ENCODE data around the gene PRKCZ. TPM values are rescaled to one million over a fixed set of nuclear protein-coding genes. Genes with fewer than 3 reads are reported as not detected.

PRKCZ gene
- total RNA-seq, 1 experiment from 2014 or later, result 1.6 TPM

DNA sequence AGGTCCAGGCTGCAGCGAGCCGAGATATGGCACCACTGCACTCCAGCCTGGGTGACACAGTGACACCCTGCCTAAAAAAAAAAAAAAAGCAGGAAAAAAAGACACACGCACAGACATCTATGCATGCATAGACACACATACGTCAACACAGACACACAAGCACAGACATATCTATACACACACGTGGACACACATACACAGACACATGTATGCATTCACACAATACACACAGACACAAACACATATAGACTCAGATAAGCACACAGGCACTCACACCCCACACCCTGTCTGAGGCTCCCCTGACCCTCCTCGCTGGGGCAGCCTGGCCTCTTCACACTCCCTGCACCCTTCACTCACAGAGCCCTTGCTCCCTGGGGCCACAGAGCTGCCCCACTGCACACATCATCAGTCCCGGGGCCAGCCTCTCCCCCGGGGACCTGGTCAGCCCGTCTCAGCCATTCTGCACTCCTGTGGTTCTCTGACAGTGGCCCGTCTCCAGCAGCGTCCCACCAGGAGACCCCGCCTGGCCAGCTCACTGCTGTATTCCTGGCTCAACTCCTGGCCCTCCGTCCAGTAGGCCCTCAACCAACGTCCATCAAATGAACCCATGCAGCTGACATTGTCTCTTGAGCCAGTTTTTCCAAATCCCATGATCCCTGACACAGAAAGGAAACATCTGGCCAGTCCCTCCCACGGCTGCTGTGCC is 4.6 kb upstream of the PRKCZ start:
- DNase-seq (ENCODE audit: low spot score), result no peak

DNA sequence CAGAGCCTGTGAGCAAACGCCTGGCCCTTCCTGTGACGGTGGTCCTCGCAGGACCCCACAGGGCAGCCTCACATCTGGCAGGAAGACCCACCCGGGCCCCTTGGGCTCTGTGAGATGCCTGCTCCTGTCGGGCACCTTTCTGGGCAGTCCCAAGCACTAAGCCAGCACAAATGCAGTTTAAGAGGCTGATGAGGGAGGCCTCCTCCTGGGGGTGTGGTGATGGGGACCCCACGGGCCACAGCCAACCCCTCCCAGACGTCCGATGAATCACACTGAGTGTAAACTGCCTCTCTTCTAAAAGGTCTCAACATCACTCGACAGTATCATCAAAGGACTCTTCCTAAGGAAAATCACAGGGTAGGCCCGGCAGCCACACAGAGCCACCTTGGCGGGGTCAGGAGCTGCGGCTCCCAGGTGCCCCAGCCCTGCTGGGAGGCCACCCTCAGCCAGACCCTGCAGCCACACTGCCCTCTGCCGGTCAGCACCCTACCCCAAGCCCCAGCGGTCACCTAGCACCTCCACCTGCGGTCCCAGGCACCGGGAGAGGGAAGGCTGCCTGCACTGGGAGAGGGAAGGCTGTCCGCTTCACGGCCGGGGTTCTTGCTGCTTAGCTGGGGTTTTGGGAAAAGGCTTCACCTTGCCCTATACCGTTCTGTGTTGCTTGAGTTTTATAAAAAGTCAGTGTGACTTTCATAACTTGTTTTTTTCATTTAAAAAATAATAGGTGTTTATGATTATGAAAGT is 3.9 kb upstream of the PRKCZ start:
- no peak for DNase-seq (ENCODE audit: low spot score)

DNA sequence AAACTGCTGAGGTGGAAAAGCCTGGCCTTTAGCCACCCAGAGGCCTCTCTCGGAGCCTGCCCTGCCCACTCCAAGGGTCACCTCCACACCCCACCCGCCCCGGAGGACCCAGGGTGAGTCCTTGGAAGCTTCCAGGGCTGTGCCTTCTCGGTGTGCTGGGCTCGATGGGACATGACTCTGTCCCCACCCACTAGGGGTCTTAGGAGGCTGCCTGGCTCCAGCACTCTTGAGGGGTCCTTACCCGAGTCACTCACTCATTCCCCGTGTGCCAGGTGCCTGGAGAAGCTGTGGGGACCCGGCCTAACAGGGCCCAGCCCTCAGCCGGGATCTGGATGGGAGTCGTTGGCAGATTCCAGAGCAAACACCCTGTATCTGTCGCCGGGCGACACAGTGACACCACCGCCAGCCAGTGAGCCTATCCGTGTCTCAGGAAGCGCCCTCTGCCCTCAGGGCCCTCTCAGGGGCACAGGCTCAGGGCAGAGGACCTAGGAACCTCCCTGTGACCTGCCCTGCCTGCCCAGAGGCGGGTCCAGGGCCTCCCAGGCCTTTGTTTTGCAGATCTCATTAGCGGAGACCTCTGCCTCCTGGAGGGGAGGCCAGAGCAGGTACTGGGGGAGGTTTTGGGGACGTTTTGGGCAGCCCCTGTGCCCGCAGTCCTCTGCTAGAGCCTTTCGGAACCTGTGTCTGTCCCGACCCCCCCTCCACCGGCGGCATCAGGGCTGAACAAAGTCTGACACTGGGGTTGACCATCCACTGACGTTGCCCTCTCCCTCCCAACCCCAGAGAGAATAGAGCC is 3.1 kb upstream of the PRKCZ start:
- no peak for DNase-seq (ENCODE audit: low spot score)

DNA sequence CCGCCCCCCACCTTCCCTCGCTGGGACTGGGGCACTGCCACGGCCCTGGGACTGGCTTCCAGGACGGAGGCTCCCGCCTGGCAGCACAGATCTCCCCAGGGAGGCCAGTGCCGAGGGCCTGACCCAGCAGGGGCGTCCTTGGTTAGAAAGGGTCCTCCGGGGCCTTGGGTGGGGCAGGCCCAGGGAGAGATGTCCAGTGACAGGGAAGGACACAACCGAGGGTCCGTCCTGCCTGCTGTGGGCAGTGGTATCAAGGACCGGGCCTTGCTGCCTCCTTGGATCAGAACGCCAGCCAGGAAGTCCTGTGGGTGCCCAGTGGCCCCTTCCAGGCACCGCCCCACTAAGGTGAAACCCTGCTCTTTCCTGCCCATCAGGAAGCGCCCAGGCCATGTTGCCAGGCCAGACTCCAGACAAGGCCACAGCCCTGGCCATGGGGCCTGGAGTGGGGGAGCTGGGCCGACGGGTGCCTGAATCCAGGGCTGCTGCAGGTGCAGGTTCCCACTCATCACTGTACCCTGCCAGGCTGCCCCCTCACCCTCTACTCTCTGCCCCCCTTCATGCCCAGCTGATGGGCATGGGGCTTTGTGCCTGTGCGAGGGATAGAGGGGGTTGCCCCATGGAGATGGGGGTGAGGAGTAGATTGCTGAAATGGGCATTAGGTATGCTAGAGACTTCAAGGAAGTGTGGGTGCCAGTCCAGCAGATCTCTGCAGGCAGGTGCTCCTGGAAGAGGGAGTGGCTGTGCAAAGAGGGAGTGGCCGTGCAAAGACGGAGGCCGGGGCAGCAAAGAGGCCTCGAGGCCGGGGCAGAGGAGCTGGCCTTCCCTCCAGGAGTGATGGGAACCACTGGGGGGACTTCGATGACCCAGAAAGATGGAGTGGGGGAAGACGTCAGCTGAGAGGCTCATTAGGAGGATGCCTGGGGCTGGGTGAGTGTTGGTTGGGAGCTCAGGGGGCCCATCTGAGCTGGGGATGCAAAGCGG is 2.2 kb upstream of the PRKCZ start:
- DNase-seq (ENCODE audit: low spot score), result no peak

DNA sequence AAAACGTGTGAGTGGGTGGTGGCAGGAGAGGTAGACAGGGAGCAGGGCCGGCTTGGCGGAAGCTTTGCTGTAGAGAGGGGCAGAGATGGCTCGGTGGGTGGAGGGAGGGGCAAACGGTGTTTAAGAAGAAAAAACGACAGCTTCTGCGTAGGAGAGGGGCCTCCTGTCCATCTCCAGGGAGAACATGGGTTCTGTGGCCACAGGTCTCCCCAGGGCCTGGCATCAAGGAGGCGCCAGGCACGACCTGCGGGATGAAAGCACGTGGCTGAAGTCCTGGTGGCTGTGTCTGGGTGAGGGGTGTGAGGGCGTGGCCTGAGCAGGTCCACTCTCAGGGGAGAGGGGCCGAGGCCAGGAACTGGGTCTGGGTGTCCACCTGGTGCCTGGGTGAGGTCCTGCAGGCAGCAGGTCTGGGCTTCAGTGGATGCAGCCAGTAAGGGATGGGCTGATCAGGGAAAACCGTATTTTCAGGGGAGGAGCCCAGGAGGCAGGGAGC is 940 bp upstream of the PRKCZ start:
- no peak for DNase-seq (ENCODE audit: low spot score)

DNA sequence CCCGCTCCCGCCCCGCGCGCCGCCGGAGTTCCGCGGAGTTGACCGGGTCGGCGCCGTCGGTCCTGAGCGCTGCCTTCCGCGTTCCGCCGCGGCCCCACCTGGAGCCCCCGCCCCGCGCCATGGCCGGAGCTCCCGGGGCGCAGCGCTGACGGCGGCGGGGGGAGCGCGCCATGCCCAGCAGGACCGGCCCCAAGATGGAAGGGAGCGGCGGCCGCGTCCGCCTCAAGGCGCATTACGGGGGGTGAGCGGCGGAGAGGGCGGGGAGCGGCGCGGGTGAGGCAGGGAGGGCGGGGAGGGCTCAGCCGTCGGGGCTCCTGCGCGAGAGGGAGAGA is 216 bp downstream of the PRKCZ start:
- DNase-seq (ENCODE audit: low spot score), result no peak

DNA sequence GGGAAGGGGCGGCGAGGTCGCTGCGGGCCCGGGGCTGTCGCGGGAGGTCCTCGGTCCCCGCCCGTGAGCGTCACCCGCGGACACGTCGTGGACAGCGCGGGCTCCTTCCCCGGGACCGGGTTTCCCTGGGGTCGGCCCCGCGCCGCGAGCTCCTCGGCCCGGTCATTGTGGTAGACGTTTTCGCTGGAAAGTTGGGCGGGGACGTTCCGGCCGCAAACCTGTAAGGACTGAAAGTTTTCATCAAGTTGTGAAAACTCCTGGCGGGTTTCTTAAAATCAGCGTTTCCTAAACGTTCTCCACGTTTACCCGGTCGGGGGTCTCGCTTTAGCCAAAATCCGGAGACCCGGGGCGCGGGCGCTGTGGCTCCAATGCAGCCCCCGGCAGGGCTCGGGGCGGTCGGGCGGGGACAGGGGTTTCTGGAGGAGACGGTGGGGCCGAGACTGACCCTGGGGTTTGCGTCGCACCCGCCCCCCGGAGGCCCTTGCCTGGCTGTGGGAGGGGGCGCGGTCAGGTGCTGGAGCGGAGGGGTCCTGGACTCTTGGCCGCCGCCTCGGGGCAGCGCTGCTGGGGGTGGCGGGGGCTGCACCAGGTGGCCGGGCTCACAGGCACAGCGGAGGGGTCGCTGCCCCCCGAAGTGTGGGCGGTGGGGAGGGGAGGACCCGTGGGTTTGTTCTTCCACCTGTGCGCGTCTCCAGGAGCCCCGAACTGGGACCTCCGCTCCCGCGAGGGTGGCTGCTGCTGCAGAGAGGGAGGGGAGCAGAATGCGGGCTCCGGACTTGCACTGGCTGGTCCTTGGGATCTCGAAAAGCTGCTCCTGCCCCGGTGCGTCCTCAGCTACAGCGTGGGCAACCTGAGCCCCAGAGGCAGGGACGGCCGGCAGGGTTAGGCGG is 827 bp downstream of the PRKCZ start:
- DNase-seq (ENCODE audit: low spot score), result no peak

DNA sequence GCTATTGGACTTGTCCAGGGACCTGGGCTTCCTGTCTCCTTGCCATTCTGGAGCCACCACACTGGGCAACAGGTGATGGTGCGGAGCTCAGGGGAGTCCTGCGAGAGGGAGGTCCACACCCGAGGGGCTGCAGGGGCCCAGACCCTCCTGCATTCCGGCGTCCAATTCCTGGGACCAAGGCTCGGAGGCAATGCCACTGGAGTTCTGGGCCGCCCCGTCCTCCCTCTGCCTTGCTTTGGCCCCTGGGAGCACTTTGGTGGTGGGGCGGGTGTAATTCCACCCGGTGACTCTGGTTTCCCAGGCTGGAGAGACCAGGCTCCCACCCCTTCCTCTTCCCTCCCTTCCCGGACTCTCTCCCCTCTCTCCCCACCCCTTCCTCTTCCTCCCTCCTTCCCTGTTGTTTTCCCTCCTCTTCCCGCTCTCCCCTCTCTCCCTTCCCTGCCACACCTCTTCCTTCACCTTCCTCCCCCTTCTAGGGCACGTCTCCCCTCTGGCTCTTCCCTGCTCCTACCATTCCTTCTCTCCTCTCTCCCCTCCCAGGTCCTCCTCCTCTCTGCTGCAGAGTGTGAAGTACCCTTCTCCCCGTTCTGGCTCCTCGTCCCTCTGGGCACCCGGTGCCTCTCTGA is 2.0 kb downstream of the PRKCZ start:
- no peak for DNase-seq (ENCODE audit: low spot score)

DNA sequence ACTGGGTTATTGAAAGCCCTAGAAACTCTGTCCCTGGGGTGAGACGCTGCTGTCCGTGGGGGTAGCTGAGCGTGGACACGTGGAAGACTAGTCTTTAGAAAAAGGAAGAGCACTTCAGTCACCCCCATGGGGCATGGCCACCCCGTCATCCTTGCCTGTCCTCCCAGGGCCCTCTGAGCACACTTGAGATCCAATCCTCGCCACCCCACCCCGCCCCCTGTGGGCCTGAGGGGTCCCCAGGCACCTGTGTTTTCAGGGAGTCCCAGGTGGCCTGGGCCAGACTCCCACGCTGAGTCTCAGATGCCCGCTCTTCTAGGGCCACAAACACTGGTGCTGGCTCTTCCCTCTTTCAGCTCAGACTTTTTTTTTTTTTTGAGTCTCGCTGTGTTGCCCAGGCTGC is 2.5 kb downstream of the PRKCZ start:
- DNase-seq (ENCODE audit: low spot score), result no peak

DNA sequence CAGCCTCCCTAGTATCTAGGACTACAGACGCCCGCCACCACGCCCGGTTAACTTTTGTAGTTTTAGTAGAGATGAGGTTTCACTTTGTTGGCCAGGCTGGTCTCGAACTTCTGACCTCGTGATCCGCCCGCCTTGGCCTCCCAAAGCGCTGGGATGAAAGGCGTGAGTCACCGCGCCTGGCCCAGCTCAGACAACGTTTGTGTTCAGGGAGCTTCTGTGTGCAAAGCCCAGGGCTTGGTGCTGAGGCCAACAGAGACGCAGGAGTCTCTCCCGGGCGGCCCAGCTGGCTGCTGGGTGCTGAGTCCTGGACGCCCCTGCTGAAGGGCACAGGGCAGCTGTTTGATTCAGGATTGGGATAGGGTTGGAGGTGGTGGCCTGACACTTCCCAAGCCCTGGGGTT is 3.0 kb downstream of the PRKCZ start:
- no peak for DNase-seq (ENCODE audit: low spot score)

DNA sequence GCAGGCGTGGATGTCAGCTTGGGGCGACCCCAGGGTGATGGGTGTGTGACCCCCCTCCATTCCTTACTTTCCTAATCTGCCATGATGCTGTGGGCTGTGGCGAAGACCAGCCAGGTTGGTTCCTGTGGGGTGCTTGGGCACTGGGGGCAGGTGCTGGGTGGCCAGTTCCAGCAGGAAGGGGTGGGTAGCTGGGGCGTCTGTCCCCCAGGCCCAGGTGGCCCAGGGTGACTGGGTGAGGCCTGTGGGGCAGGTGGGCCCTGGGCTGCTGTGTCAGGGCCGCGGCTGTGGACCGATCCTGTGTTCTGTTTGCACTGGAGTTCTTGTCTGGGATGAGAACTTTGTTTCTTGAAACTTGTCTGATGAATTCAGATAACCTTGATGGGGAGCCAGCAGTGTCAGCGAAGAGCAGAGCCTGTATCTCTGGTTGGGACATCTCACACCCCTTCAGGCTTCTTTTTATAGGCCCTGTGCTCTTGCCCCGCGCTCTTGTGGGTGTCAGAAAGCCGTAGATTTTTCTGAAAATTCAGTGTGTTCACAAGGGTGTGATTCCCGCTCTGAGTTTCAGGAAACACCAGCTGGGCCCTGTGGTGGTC is 3.7 kb downstream of the PRKCZ start:
- no peak for DNase-seq (ENCODE audit: low spot score)

DNA sequence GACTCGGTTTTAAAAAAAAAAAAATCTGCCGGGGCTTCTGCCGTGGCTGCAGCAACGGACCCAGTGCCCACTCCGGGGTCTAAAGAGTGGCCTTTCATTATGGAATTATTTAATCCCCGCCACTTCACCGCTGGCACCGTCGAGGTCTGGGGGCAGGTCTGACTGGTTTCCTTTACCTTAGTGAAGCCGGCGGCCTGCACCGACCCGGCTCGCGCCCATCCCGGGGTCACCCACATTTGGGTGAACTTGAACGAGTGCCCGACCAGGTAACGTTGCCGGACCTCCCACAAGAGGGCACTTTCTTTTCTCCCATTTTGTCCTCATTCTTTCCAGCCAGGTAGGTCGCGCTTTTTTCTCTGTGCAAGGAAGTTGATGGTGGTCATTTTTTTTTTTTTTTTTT is 4.3 kb downstream of the PRKCZ start:
- no peak for DNase-seq (ENCODE audit: low spot score)

DNA sequence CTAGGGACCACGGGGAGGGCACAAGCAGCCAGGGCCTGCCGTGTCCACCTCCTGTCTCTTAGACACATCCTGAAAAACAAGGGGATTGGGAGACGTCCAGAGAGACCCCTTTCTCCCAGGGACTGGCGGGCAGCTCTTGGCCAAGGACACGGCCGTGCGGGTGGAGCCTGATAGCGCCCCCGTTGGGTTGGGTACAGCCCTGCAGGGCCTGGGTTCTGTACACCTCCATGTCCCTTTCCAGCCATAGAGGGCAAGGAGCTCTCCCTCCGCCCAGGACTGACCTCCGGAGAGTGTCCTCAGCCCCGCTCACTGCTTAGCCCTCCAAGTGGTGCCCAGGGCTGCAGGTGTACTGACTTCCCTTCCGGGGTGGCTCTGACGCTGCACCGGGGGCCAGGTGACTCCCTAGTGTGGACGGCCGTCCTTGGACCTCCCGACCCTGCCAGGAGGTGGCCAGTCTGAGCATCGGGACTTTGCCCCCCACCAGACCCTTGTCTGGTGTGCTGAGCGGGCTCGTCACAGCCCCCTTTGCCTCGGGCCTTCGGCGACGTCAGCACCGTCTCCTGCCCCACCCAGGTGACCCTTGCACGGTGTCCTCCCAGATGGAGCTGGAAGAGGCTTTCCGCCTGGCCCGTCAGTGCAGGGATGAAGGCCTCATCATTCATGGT is 5.8 kb downstream of the PRKCZ start:
- no peak for DNase-seq (ENCODE audit: low spot score)

DNA sequence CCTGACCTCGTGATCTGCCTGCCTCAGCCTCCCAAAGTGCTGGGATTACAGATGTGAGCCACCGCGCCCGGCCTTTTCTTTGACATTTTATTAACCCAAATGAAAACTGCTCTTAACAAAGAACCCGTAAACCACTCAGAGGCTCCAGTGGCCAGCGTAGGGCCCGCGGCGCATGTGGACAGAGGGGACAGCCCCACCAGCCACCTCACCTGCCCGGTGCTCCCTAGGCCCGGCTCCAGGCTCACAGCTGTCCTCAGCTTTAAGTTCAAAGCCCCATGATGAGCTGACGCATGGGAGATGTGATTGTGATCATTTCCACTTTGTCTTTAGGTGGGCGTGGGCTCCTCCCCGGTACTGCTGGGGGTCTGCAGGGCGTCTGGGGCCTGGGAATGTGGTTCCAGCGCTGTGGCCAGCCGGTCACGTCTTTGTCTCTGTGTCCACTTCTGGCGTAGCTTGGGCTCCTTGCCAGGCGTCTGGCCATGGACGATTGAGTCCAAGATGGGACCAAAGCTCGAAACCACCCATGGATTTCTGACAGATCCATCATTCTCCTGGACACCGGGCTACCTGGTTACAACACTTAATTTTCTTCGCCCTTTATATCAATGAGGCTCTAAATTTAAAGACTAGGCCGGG is 6.9 kb downstream of the PRKCZ start:
- DNase-seq (ENCODE audit: low spot score), result no peak

DNA sequence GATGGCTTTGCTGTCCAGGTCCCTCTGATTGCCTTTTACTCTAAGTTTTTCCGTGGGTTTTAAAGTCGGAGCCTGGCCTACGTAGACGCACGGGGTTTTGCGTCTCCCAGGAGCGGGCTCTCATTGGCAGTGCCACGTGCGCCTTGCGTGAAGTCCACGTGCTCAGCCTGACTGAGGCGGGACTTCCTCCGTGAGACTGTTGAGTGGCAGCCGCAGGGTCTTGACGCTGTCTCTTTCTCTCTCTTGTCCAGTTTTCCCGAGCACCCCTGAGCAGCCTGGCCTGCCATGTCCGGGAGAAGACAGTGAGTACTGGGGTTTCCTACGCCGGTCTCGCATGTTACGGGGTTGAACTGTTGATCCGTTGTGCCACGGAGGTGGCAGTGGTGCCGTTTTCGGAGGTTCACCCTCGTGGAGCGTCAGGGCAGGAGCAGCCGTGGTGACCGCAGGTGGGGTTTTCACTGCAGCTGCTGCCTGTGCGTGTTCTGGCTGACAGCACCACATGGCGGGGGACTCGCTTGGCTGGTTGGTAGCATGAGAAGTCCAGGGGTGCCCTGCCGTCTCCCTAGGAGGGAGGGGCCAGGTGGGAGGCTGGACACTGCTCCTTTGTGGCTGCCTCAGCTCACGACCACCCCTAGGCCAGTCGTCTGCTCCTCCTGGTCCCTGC is 9.2 kb downstream of the PRKCZ start:
- no peak for DNase-seq (ENCODE audit: low spot score)

DNA sequence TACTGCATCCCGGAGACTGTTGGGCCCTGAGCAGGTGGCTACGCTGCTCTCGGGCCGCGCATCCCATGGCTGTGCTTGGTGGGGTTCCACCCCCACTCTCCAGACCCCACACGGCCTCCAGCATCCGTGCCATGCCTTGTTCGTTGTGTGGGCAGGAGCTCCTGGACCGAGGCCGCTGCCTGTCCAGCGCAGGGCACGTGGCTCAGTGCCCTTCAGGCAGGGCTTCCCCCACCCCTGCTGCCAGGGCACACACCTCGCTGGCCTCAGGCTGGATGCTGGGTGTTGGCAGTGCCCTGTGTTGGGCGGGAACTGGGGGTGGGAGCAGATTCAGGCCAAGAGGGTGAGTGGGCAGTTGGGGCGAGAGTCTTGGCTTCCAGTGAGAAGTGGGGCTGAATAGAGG is 9.9 kb downstream of the PRKCZ start:
- DNase-seq (ENCODE audit: low spot score), result no peak

DNA sequence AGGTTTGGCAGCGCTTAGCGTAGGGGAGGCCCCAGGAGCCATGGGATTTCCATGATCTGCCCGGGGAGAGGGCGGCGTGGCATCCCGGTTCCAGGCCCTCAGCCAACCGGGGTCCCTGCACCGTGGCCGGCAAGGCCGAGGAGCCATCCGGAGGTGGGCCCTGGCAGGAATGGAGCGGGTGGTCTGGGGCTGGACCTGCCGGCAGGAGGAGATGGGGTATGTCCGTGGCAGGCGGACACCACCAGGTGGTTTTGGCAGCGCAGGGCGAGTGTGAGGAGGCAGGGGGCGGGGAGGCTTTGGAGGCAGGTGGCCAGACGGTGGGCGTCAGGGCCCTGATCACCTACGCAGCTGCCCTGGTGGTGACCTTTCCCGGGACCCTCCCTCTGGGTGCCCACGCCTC is 10.3 kb downstream of the PRKCZ start:
- DNase-seq (ENCODE audit: low spot score), result no peak
